Activated T-cell treated with anti-CD3 and anti-CD28 coated beads for 48 hours (primary cell): ENCODE measurements around the gene FGGY.
A peak's percentile ranks its signal among the peaks of the same experiment; 100 is the strongest.

ENCODE experiments used
- DNase-seq: peaks from one replicate; pipeline ENCODE4 v3.0.0-alpha.2; 2020; ENCODE audit warnings: low read depth

The FGGY gene

DNA sequence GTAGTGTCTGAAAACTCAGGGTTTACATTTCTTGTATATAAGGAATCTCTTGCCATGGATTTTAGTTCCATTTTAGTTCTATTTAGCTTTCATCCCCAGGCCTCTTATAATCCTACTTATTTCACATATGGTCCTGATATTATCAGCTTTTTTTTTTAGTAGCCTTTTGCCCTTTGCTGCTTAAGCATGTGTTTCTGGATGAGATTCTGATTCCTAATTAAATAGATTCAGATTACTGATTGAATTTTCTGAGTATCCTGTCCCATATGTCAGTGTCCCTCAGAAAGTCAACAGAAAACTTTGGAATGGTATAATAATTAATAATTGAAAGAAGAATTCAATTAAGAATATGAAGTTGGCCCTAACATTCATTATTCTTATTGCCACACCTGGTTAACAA is 383.1 kb downstream of the FGGY start:
- no peak for DNase-seq

DNA sequence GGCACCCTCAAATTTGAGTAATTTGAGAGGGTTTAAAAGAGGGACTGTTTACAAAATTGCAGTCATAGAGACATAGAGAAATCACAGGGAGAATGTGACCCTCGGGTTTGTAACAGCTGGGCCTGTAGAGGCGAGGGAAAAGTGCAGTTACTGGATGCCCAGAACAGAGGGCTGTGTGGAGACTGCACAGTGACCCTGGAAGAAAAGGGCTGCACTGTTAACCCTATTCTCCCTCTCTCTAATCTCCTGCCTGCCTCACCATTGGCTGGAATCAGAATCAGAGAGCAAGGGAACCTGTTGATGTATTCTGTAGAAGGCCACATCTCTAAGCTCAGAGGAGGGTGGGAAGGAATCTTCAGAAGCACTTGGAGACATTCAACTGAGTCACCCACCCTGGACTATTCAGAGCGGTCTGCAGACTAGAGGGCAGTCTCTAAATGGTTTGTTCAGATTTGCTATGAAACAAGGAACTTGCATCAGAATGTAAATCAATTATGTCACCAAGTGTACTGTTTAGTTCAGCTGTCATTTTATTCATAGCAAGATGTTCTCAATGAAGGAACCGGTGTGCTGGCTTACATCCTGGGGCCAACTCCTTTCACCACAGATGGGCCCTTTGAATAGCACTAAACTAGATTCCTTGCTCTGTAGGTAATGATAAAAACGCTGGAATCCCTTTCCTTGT is 385.6 kb downstream of the FGGY start:
- no peak for DNase-seq

DNA sequence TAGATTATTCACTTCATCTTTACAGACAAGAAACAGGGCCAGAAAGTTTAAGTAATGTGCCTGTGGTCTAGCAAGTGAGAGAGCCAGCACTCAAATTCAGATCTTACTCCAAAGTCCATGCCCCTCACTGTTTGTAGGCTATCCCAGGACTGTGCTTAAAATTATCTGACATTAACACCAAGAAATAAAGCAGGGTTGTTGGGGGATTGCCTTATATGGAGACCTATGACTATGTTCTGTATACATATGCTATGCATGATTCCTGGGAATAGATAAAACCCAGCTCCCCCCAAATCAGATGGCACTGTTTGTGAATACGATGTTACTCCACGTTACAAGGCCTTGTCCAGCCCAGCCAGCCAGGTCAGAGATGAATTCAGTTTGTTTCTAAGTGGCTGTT is 386.3 kb downstream of the FGGY start:
- DNase-seq, result no peak

DNA sequence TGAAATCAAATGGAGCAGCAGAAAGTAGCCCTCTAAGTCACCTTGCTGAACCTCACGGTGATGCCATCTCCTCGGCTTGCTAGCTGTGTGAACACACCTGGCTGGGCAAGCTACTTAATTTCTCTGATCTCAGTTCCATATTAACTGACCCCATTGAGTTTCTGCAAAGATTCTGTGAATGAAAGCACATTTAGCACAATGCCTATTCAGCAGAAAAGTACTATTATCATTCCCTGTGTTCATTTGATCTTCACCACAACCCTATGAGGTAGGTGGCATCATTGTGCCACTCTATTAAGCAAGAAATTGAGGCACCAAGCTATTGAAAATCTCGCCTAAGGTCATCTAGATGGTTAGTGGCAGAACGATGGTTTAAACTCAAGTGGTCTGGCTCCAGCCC is 387.8 kb downstream of the FGGY start:
- no peak for DNase-seq

DNA sequence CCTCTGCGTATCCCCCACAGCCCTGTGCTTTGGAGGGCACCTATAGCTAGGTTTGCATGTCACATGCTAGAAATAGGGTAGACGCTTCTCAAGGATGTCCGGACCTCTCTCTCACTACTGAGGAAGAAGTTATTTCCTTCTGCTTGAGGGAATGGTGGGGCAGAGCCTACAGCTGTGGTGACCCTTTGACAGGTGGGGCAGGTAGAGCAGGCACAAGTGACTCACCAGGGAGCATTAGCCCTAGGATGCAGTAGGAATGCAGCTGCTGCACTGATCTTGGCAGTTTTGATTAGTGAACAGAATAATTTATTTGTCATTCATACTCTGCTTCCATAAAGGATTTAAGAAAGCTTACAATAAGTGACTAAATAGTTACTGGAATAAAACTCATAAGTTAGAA is 388.2 kb downstream of the FGGY start:
- DNase-seq, result no peak

DNA sequence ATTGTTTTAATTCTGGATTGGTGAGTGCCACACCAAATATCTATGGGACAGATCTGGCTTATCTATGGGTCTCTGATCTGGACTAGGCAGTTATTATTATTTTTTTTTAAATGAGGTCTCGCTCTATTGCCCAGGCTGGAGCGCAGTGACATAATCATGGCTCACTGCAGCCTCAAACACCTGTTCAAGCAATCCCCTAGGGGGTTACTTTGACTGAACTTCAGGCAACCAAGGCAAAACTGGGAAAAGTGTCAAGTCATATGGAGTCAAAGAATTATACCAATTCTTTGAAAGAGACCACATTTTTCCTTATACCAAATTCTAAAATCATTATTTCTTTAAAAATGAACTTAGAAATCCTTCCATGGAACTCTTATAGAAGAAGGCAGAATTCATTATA is 388.8 kb downstream of the FGGY start:
- no peak for DNase-seq

DNA sequence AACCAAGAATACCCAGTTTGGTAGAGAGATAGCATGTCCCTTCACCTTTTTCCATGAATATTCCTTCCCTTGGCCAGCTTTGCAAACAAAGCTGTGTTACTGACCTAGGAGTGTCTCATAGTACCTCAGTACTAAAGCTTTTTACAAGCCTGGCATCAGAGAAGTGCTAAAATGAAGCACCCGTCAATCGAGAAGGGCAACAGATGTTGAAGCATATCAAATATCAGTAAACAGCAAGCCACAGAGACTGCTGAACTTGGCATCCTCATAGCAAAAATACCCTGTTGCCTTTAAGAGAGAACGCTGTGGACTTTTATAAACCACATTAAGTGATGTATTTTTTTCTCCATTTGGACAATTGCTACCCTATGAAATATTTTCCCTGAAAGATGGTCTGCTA is 389.3 kb downstream of the FGGY start:
- DNase-seq, result no peak

DNA sequence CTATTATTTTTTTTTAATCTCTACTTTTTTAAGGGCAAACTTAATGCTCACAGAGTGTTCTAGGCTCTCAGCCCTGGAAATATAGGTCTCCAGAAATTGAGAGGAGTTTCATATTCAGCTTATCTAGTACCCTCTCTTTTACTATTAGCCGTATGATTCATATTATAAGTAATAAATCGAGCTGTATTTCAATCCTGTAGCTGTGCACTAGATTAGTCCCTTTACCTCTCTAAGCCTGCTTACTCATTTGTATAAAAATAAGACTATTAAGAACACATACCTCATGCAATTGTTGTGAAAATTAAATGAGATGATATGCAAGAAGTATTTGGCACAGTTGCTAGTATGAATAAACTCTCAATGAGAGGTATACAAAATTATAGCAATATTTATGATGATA is 389.7 kb downstream of the FGGY start:
- no peak for DNase-seq

DNA sequence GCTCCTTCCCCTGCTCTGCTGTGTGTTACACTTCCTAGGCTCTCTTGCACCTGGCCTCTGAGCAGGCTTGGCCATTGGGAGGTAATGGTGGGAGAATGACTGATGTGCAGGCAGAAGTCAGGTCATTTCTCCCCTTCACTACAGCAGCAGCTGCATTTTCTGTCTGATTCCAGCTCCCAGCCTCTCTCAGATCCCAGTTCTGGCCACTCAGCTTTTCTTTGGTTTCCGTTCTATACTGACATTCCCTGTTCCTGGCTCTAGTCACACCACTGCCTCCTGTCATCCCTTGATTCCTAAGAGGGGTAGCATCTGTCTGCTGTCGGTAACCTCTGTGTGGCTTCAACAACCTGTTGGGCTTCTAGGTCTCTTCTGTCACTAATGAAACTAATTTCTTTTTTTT is 390.2 kb downstream of the FGGY start:
- no peak for DNase-seq

DNA sequence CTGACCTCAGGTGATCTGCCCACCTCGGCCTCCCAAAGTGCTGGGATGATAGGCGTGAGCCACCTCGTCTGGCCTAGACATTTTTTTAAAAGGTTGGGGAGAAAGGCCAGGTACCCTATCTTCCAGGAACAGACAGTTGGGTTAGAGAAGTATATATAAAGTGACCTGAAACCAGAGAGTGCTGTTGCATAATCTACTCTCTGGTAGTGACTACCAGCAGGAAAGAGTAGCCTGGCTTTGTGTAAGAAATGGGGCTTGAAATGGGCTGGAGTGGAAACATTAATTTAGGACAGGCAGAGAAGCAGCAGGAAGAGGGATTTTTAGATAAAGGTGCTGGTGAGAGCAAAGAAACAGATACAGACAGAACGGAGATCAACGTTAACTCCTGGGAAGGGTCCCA is 392.1 kb downstream of the FGGY start:
- no peak for DNase-seq

DNA sequence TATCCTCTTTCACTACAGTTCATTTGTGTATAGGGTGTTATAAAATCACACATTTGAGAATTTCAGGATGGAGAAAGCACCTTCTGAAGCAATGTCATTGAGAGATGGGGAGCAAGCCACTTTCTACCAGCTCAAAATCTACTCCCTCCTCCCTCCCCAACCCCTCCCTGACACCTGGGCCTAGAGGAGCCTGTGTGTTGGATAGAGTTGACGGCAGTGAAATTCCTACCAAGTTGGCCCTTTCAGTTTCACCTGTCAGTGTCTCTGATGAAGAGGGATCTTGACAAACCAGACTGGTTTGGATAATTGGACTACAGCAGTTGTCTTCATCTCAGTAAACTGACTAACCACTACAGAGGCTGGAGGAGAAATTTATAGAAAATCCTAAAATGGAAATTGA is 392.8 kb downstream of the FGGY start:
- no peak for DNase-seq

DNA sequence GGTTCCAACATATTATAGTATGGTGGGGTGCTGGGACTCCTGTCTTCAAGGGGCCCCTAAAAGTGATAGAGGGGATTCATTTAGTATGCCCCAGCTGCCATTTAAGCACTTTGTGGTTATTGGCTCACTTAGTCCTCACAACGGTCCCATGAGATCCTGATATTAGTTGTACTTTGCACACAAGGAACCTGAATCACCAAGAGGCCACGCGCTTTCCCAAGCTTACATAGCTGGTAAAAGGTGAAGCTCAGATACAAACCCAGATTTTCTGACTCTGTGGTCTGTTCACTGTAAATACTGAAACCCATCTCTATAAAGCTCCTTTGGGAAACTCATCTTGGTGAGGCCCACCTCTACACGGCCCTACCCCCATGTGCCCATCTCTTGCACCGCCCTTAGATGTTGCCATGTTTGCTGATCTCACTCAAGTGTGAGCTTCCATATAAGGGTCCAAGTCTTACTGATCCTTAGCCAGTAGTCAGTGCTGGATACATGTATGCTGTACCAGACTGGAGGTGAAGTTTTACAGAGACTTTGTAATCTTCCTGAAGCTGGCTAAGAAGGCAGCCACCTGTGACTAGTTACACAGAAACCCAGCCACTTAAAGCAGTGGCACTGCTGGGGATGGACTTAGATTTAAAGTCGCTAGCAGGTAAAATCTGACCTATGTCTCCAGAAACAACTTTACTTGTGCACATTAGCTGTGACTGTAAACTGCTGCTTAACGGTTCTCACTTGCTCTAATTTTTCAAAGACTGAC is 393.5 kb downstream of the FGGY start:
- no peak for DNase-seq

DNA sequence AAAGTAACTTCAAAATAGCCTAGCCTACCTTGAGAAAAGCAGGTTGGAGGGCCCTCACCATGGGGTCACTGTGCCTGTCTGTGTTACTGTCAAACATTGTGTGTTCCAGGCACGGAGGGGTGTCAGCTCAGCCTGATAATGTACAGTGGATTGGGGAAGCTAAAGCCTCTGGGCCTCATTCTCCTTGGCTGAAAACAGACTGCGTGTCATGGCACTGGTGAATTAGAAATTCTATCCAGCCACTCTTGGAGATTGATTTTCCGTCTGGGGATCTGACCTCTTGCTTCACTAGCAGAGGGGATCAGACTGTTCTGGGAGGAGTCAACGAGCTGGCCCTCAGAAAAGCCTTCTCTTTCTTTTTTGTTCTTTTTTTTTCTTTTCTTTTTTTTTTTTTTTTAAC is 394.4 kb downstream of the FGGY start:
- no peak for DNase-seq

DNA sequence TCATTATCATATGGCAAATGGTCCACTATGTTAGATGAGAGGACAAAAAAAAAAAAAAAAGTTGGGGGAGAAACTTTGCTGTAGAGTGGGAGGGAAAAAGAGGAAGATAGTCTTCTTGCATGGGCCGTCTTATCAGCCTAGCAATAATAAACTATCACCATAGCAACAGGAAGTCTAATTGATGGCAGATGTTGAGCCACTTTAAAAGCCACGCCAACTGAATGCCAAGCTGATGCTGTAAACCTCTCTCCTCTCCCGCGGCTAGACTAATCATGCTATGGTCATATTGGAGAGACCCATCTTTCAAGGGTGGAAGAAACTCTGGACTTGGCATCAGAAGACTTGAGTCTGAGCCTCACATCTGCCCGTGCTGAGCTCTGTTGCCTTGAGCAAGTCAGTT is 395.7 kb downstream of the FGGY start:
- no peak for DNase-seq

DNA sequence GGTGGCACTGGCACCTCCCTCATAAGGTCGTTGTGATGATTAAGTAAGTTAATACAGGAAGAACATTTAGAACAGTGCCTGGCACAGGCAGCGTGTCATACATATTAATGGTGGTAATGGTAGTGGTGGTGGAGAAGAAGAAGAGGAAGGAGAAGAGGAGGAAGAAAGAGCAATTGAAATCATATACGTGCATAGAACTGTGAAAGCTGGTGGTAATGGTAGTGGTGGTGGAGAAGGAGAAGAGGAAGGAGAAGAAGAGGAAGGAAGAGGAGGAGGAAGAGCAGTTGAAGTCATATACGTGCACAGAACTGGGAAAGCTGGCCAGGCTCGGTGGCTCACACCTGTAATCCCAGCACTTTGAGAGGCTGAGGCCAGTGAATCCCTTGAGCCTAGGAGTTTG is 396.5 kb downstream of the FGGY start:
- DNase-seq, result no peak

DNA sequence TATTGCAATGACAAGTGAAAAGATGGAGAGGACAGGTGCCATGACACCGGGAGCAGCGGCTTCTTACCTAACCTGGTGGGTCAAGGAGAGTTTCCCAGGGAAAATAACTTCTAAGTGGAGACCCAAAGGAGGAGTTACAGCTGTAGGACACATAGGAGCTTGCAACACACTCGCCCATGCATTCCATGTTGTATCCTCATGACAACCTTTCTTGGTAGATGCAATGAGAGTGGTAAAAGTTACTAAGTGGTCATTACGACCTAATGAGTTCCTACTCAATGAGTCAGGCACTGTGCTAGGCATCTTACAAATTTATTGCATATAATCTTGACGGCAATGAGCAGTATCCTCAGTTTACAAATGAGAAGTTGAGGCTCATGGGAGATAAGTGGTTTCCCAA is 398.4 kb downstream of the FGGY start:
- DNase-seq, result no peak

DNA sequence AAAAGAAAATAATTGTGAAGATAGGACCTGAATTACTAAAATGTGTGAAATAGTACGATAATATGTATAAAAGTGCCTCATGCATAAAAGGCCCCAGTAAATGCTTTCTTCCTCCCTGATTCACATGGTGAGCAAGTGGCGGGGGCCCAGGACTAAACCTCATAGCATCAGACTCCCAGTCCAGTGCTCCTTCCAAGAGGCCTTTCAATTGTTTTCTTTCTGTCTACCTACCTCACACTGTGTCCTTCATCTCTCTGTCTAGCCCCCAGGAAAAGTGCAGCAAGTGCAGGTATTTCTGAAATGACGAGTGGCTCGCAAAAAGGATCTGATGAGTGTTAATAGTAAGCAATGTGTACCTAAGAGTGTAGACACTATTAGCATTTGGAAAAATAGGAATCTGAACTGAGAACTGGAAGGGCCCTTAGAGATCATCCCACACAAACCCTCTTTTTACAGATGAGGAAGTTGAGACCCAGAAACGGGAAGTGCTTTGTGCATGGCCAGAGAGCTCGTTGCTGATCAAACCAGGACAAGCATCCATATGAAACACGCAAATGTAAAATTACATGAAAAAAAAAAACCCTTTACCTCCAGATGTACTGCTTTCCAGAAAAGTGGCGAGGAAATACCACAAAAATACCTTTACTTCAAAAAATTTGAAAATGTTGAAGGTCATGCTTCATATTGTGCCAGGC is 399.7 kb downstream of the FGGY start:
- no peak for DNase-seq

DNA sequence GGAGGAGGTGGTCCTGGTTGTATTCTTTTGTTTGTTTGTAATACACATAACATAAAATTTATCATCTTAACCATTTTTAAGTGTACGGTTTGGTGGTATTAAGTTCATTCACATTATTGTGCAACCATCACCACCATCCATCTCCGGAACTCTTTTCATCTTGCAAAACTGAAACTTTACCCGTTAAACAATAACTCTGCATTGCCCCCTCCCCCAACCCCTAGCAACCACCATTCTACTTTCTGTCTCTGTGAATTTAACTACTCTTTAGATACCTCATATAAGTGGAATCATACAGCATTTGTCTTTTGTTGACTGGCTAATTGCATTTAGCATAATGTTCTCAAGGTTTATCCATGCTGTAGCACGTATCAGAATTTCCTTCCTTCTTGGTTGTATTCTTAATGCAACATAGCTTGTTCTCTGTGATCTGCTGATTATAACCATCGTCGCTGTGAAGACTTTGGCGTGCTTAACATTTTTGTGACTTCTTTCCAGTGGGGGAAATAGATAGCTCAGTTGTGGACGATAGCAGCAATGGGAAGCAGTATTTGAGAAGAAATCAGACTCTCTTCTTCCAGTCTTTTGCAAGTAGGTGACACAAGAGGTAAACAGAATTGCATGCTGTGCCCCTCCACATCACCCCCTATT is 400.4 kb downstream of the FGGY start:
- peak; percentile 4 for DNase-seq

DNA sequence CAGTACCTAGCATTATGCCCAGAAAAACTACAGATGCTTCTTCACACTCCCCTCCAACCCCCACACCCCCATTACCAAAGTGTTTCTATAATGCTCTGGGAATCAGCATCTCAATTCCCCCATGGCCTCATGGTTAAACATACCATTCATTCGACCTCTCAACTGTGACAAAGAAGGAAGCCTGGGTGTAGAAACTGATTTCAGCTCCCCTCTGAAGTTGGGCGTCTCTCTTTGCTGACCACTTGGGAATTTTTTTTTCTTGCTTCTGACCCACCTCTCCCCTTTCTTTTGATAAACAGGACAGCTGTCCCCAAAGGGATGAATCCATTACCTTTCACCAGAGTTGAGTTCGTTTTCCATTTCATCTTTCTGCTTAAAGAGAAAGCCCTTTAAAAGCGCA is 401.5 kb downstream of the FGGY start:
- DNase-seq, result no peak

DNA sequence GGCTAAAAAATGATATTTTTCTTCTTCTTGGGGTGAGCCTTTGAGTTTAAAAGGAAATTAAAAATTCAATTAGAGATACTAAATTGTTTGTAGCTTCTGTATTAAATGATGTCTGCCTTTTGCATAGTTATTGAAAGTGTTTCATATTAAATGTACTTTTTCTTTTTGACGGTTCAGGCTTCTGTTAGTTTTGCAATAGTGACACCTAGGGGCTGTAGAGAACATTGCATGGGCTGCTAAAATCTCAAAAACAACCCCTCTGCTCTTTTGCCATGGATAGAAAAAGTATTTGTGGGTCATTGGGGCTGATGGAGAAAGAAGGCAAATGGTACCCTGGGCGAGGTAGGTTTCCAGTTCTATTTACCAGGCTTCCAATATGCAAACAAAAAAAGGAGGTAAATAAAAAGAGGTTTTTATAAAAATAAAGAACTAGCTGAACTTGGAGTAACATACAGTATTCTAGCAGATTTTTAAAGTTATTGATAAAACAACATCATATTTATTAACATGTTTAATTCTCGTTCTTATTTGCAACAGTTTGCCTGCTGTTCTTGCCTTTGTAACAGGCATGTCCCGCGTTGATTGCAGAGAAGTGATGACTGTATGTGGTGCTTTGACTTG is 402.4 kb downstream of the FGGY start:
- no peak for DNase-seq

DNA sequence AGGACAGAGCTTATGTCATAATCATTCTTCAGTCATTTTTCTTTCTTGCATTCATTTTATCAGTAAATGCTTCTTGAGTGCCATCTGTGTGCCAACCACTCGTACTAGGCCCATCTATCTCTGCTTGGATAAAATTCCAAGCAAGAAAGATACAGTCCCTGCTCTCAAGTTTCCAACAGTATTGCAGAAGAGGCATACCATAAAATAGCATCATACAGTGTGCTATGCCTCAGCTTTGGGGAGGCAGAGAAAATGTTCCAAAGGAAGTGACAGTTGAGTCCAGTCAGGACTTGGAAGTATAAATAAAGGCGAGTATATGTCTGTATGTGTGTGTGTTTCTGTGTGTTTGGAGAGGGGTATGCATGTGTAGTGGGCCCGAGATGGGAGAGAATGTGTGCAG is 404.5 kb downstream of the FGGY start:
- no peak for DNase-seq

DNA sequence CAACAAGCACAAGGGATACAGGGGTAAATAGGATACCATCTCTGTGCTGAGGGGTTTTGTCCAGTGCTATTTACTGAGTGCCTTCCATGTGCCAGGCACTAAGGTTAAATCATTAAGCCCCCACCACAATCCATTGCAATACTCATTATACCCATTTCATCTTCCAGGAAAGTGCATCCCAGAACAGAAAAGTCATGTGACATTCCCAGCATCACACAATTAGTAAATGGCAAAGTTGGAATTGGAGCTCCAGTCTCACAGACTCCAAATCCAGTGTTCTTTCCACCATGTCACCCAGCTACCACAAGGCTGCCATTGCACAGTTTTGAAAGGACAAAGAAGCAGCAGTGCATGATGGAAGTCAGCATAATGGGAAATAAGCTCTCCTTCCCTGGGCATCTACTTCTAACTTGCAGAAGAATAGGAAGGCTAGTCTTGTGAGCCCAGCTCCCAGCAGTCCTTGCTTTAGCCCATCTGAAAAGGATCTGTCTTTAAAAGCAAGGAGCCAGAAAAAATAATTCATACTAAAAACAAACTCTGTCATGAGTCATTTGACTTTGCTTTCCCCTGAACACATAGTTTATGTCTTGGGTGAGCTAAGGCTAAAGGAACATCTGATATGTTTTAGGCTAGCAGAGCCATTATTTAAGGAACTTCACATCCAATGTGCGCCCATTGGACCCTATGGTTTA is 406.5 kb downstream of the FGGY start:
- DNase-seq, result no peak
